Measurements from ENCODE around the gene EPS8L3.

EPS8L3 gene

GRCh38 chr1:109793089-109793485, 29.4 kb upstream of the EPS8L3 start:
- DNase-seq (ENCODE audit: low read depth), result no peak

- no peak for DNase-seq (ENCODE audit: low read depth)
These were observed 28.5 kb upstream of the EPS8L3 start for GRCh38 chr1:109792056-109792831.

GRCh38 chr1:109791495-109792043, 27.8 kb upstream of the EPS8L3 start:
- no peak for DNase-seq (ENCODE audit: low read depth)

- peak; percentile 48 for DNase-seq (ENCODE audit: low read depth)
These were observed 27.2 kb upstream of the EPS8L3 start for GRCh38 chr1:109790735-109791494.

GRCh38 chr1:109790329-109790728, 26.6 kb upstream of the EPS8L3 start:
- no peak for DNase-seq (ENCODE audit: low read depth)

GRCh38 chr1:109789551-109790180, 25.9 kb upstream of the EPS8L3 start:
- no peak for DNase-seq (ENCODE audit: low read depth)

- DNase-seq (ENCODE audit: low read depth), result no peak
These were observed 25.2 kb upstream of the EPS8L3 start for GRCh38 chr1:109788695-109789521.

- DNase-seq (ENCODE audit: low read depth), result no peak
These were observed 24.3 kb upstream of the EPS8L3 start for GRCh38 chr1:109787845-109788601.

GRCh38 chr1:109787211-109787844, 23.6 kb upstream of the EPS8L3 start:
- no peak for DNase-seq (ENCODE audit: low read depth)

GRCh38 chr1:109786531-109787021, 22.9 kb upstream of the EPS8L3 start:
- DNase-seq (ENCODE audit: low read depth), result no peak

- no peak for DNase-seq (ENCODE audit: low read depth)
These were observed 22.4 kb upstream of the EPS8L3 start for GRCh38 chr1:109786112-109786480.

- no peak for DNase-seq (ENCODE audit: low read depth)
These were observed 21.9 kb upstream of the EPS8L3 start for GRCh38 chr1:109785446-109786111.

GRCh38 chr1:109784551-109785252, 21.0 kb upstream of the EPS8L3 start:
- no peak for DNase-seq (ENCODE audit: low read depth)

- DNase-seq (ENCODE audit: low read depth), result no peak
These were observed 19.7 kb upstream of the EPS8L3 start for GRCh38 chr1:109783436-109783835.

- no peak for DNase-seq (ENCODE audit: low read depth)
These were observed 19.2 kb upstream of the EPS8L3 start for GRCh38 chr1:109782927-109783326.

GRCh38 chr1:109782514-109782913, 18.8 kb upstream of the EPS8L3 start:
- DNase-seq (ENCODE audit: low read depth), result no peak

GRCh38 chr1:109781806-109782205, 18.1 kb upstream of the EPS8L3 start:
- DNase-seq (ENCODE audit: low read depth), result no peak

- no peak for DNase-seq (ENCODE audit: low read depth)
These were observed 17.3 kb upstream of the EPS8L3 start for GRCh38 chr1:109780982-109781381.

GRCh38 chr1:109777980-109778625, 14.4 kb upstream of the EPS8L3 start:
- no peak for DNase-seq (ENCODE audit: low read depth)
